GM13976 (cell line): ENCODE data around the gene LRMDA.

Source experiments
- DNase-seq: peaks from one replicate; pipeline ENCODE4 v3.0.0; 2012; ENCODE audit warnings: low spot score
- CTCF ChIP-seq: IDR thresholded peaks from 2 replicates; pipeline ENCODE4 v1.5.1; 2012; ENCODE audit warnings: borderline replicate concordance, mild to moderate bottlenecking; ENCODE audit not compliant: insufficient read depth; ENCODE audit errors: extremely low read depth, missing control alignments, control extremely low read depth
- in situ Hi-C: fragments of 300-500 bp; cut with MboI; formaldehyde crosslinking; loops from one replicate; pipeline ENCODE4 v1.12.0; 2022; ENCODE audit warnings: low sequenced_read_pairs, mixed read lengths, inconsistent platforms; ENCODE audit not compliant: unreplicated experiment

The LRMDA gene

GRCh38 chr10:76422769-76423168, 991.3 kb downstream of the LRMDA start:
- in situ Hi-C loops: no loop called here
- no peak for TF ChIP-seq CTCF
- DNase-seq: no peak

DNA sequence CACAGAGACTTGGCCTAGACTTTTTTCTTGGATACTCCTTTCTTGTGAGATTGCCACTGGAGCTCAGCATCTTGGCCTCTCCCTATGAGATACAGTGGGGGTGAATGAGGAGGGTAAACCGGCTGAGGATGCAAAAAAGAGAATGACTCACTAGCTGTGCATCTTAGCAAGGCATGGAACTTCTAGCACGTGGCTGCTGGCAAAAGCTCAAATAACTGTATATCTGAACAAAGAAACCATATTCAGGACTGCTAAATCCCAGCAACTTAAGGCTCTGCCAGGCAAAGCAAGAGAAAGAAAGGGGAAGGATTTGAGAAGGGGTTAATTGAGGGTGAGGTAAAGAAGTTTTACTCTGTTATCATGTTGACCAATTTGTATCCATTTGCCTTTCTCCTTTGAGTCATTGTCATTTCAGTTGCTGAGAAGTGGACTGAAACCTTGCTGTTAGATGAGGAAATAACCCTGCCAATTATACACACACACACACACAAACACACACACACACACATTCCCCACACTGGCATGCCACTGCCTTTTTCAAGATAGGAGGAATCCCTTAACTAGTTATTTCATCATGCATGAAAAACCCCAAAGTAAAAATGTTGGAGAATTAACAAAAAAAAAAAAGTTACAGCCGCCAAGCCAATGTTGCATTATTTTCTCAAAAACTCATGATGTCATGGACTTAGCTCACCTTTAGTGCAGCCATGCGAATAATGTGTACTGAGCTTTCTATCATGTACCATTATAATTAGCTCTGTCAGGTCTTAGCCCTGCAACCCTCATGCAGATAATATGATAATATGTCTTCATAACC, 997.3 kb downstream of the LRMDA start:
- no peak for TF ChIP-seq CTCF
- no peak for DNase-seq
- in situ Hi-C loops: no loop called here

GRCh38 chr10:76429368-76430060, 998.1 kb downstream of the LRMDA start:
- in situ Hi-C loops: no loop called here
- no peak for DNase-seq
- no peak for TF ChIP-seq CTCF

GRCh38 chr10:76430061-76430645, 998.7 kb downstream of the LRMDA start:
- no peak for DNase-seq
- TF ChIP-seq CTCF: no peak
- in situ Hi-C loops: no loop called here

GRCh38 chr10:76432016-76433012, 1000.9 kb downstream of the LRMDA start:
- in situ Hi-C loops: no loop called here
- DNase-seq: no peak
- no peak for TF ChIP-seq CTCF

- in situ Hi-C loops: no loop called here
- TF ChIP-seq CTCF: no peak
- DNase-seq: no peak
Observed at GRCh38 chr10:76433161-76434005, 1002.0 kb downstream of the LRMDA start.
